Hepatocyte (in vitro differentiated cells): ENCODE measurements around the gene PLD5.
"Not testable (repeated sequence)": the region's sequence is repeated elsewhere in the genome, so short reads cannot be mapped to it uniquely, and the experiment has no call there.

ENCODE experiments used
- CTCF ChIP-seq: fragments of 200-600 bp; sonication (generic); IDR thresholded peaks from 2 replicates; pipeline ENCODE4 v1.5.1; 2016; ENCODE audit warnings: antibody characterized with exemption, mild to moderate bottlenecking; ENCODE audit not compliant: poor library complexity
- EZH2phosphoT487 ChIP-seq: fragments of 200-600 bp; sonication (generic); IDR thresholded peaks from one replicate; pipeline ENCODE4 v1.6.1; 2018; ENCODE audit warnings: antibody characterized with exemption, mild to moderate bottlenecking, low read depth, moderate library complexity; ENCODE audit not compliant: unreplicated experiment, severe bottlenecking

DNA sequence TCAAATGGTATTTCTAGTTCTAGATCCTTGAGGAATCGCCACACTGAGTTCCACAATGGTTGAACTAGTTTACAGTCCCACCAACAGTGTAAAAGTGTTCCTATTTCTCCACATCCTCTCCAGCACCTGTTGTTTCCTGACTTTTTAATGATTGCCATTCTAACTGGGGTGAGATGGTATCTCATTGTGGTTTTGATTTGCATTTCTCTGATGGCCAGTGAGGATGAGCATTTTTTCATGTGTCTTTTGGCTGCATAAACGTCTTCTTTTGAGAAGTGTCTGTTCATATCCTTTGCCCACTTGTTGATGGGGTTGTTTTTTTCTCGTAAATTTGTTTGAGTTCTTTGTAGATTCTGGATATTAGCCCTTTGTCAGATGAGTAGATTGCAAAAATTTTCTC lies 427.2 kb downstream of the PLD5 start:
- not testable (repeated sequence) for TF ChIP-seq CTCF, EZH2phosphoT487
